PC-3 (cell line): ENCODE results near the gene RGS2. TPM values are rescaled to one million over a fixed set of nuclear protein-coding genes. Genes with fewer than 3 reads are reported as not detected.

Source experiments
- ATAC-seq: fragments of 200-7000 bp; cut with Tn5 transposase; 2 replicates; pipeline ENCODE4 v1.9.1; 2020; ENCODE audit warnings: mild to moderate bottlenecking, moderate library complexity
- BruUV-seq: library from RNA; stranded (reverse); fragments of 400-500 nt; replicated peaks from 2 replicates; lab custom pipeline; 2021; lab: Mats Ljungman, UMichigan
- CTCF ChIA-PET: fragments of 300-600 bp; sonication (Branson Sonifier 250); formaldehyde crosslinking; loops from one replicate; lab custom pipeline; 2022; ENCODE audit warnings: antibody characterized with exemption; lab: Charles Lee
- POLR2A ChIA-PET: fragments of 300-600 bp; sonication (Branson Sonifier 250); formaldehyde crosslinking; loops from one replicate; lab custom pipeline; 2022; ENCODE audit warnings: antibody characterized with exemption; ENCODE audit not compliant: unreplicated experiment; lab: Charles Lee
- DNase-seq: peaks from one replicate; pipeline ENCODE4 v3.0.0-alpha.2; 2015
- H2AFZ ChIP-seq: fragments of 300-600 bp; sonication (generic); 2 replicates; pipeline ENCODE4 v1.6.0; 2016; ENCODE audit warnings: antibody characterized with exemption, low read length
- H3F3A ChIP-seq: fragments of 300-600 bp; sonication (generic); one replicate; pipeline ENCODE4 v1.6.0; 2017; ENCODE audit warnings: antibody characterized with exemption, low read length, control low read depth, mild to moderate bottlenecking; ENCODE audit not compliant: unreplicated experiment
- H3K27ac ChIP-seq: fragments of 300-600 bp; sonication (generic); 2 replicates; pipeline ENCODE4 v1.5.1; 2016; ENCODE audit warnings: mild to moderate bottlenecking, low read length
- H3K27me3 ChIP-seq: fragments of 300-600 bp; sonication (generic); 2 replicates; pipeline ENCODE4 v1.6.1; 2016; ENCODE audit warnings: low read length, mixed read lengths
- H3K36me3 ChIP-seq: fragments of 300-600 bp; sonication (generic); 2 replicates; pipeline ENCODE4 v1.6.1; 2016; ENCODE audit warnings: low read depth, mixed run types, low read length, mixed read lengths
- H3K4me1 ChIP-seq: fragments of 300-600 bp; sonication (generic); 2 replicates; pipeline ENCODE4 v1.5.1; 2016; ENCODE audit warnings: low read length; ENCODE audit not compliant: insufficient read depth
- H3K4me2 ChIP-seq: fragments of 300-600 bp; sonication (generic); 2 replicates; pipeline ENCODE4 v1.6.0; 2016; ENCODE audit warnings: low read length
- H3K4me3 ChIP-seq: fragments of 300-600 bp; sonication (generic); 2 replicates; pipeline ENCODE4 v1.5.1; 2016; ENCODE audit warnings: mild to moderate bottlenecking, low read length, mixed read lengths
- H3K79me2 ChIP-seq: fragments of 300-600 bp; sonication (generic); 2 replicates; pipeline ENCODE4 v1.6.1; 2017; ENCODE audit warnings: low read length, mixed read lengths
- H3K9ac ChIP-seq: fragments of 300-600 bp; sonication (generic); 2 replicates; pipeline ENCODE4 v1.6.0; 2016; ENCODE audit warnings: mild to moderate bottlenecking, low read length
- H3K9me2 ChIP-seq: fragments of 300-600 bp; sonication (generic); replicated peaks from 2 replicates; pipeline ENCODE4 v1.6.1; 2016; ENCODE audit warnings: mixed run types, low read length, mixed read lengths
- H3K9me3 ChIP-seq: fragments of 300-600 bp; sonication (generic); 2 replicates; pipeline ENCODE4 v1.6.1; 2016; ENCODE audit warnings: low read length, mixed read lengths
- H4K20me1 ChIP-seq: fragments of 300-600 bp; sonication (generic); 2 replicates; pipeline ENCODE4 v1.6.1; 2016; ENCODE audit warnings: low read length, mixed read lengths
- CTCF ChIP-seq: fragments of 300-600 bp; sonication (generic); conservative IDR thresholded peaks from 2 replicates; pipeline ENCODE4 v1.5.1; 2017; ENCODE audit warnings: antibody characterized with exemption, low read depth, mild to moderate bottlenecking, low read length
- EZH2 ChIP-seq: fragments of 300-600 bp; sonication (generic); IDR thresholded peaks from one replicate; pipeline ENCODE4 v1.6.1; 2017; ENCODE audit warnings: antibody characterized with exemption, mild to moderate bottlenecking, low read length; ENCODE audit not compliant: unreplicated experiment
- EZH2phosphoT487 ChIP-seq: fragments of 300-600 bp; sonication (generic); IDR thresholded peaks from 2 replicates; pipeline ENCODE4 v1.6.1; 2018; ENCODE audit warnings: mild to moderate bottlenecking, antibody characterized with exemption, low read length, borderline replicate concordance
- intact Hi-C: fragments of 100-400 bp; cut with micrococcal nuclease; formaldehyde crosslinking; loops from 2 replicates; pipeline ENCODE4 v1.9.0; 2023
- total RNA-seq: library from RNA; depleted of rRNA; stranded (reverse); fragments of >200 nt; gene quantifications from 2 replicates; pipeline ENCODE4 v1.2.3, GENCODE V29; 2014

RGS2 gene
- total RNA-seq, 1 experiment from 2014 or later, result 163 TPM

- H3K27me3 ChIP-seq, result no peaks in the 10 kb centered on the region
- H3K4me1 ChIP-seq, result peaks cover 12% of the 10 kb centered on the region
- H2AFZ ChIP-seq, result no peak overlapping the region
- H3F3A ChIP-seq, result no peaks in the 10 kb centered on the region
- no TSS peak for BruUV-seq
- no peaks in the 10 kb centered on the region for H3K9me3 ChIP-seq
- peaks cover 28% of the 10 kb centered on the region for H4K20me1 ChIP-seq
- ATAC-seq (peak; percentile 0; the same call in 1 of the 2 replicates), DNase-seq (no peak)
- POLR2A ChIA-PET, result interaction anchor here (0.6 to 0.9 kb wide), 3 partner anchors 11 to 49 kb away, joined by 3 read pairs; no protein-coding TSS in a partner anchor
- intact Hi-C loops, result loop anchor here (1.0 to 2.0 kb wide), 3 partner anchors 50 to 207 kb away; no protein-coding TSS in a partner anchor
- H3K4me2 ChIP-seq, result peak overlapping the region; percentile 96
- CTCF ChIA-PET, result no interaction called here
- H3K9me2 ChIP-seq, result no peaks in the 10 kb centered on the region
- H3K9ac ChIP-seq, result peak overlapping the region; percentile 81; the same call in 1 of the 2 replicates
- H3K27ac ChIP-seq, result no peak overlapping the region; the same call in 1 of the 2 replicates
- TF ChIP-seq CTCF (no peak), EZH2 (no peak), EZH2phosphoT487 (no peak)
- H3K36me3 ChIP-seq, result peaks cover 22% of the 10 kb centered on the region
- H3K79me2 ChIP-seq, result peaks cover 36% of the 10 kb centered on the region
- H3K4me3 ChIP-seq, result no peak overlapping the region
Observed at GRCh38 chr1:192812420-192813209, 3.8 kb downstream of the RGS2 start.

- no peak overlapping the region for H3K4me2 ChIP-seq
- no peak overlapping the region for H2AFZ ChIP-seq
- H3K79me2 ChIP-seq, result peaks cover 21% of the 10 kb centered on the region
- intact Hi-C loops, result no loop called here
- POLR2A ChIA-PET, result interaction anchor here (0.6 kb wide), 1 partner anchor 207 kb away, joined by 22 read pairs; no protein-coding TSS in a partner anchor
- DNase-seq (no peak), ATAC-seq (no peak)
- H3K9ac ChIP-seq, result no peak overlapping the region
- H3K27me3 ChIP-seq, result no peaks in the 10 kb centered on the region
- H3K27ac ChIP-seq, result no peak overlapping the region
- TF ChIP-seq EZH2 (no peak), EZH2phosphoT487 (no peak), CTCF (no peak)
- BruUV-seq, result no TSS peak
- H3K4me3 ChIP-seq, result no peak overlapping the region
- H3F3A ChIP-seq, result no peaks in the 10 kb centered on the region
- no peaks in the 10 kb centered on the region for H3K9me2 ChIP-seq
- peaks cover 20% of the 10 kb centered on the region for H4K20me1 ChIP-seq
- CTCF ChIA-PET, result no interaction called here
- peaks cover 4% of the 10 kb centered on the region; the same call in 1 of the 2 replicates for H3K4me1 ChIP-seq
- peaks cover 21% of the 10 kb centered on the region for H3K36me3 ChIP-seq
- no peaks in the 10 kb centered on the region for H3K9me3 ChIP-seq
Observed at GRCh38 chr1:192814805-192815204, 6.0 kb downstream of the RGS2 start.
